HEK293 (cell line): ENCODE results near the gene DPT.

Experiments used
- CTCF ChIA-PET: fragments of 350-600 bp; formaldehyde crosslinking; extraction: SDS; loops from one replicate; lab custom pipeline; 2021; ENCODE audit warnings: antibody characterized with exemption; lab: Yijun Ruan, JAX
- POLR2A ChIA-PET: fragments of 300-600 bp; formaldehyde crosslinking; extraction: SDS; loops from one replicate; lab custom pipeline; 2020; ENCODE audit warnings: antibody characterized with exemption, inconsistent platforms; lab: Yijun Ruan, JAX
- H3K27ac ChIP-seq: fragments of 200-500 bp; sonication (Bioruptor generic); 2 replicates; pipeline ENCODE4 v1.5.1; 2014; ENCODE audit warnings: low read depth, low read length, control low read depth, inconsistent platforms; ENCODE audit errors: extremely low read depth
- H3K36me3 ChIP-seq, 2 experiments: fragments of 200-500 bp in 1 of 2; sonication (Bioruptor generic) in 1 of 2; 1 replicate in 1 of 2; 2 replicates in 1 of 2; pipeline ENCODE4 v1.5.1; 2014 to 2017; ENCODE audit warnings: inconsistent platforms in 2 of 2, low read length in 2 of 2; ENCODE audit not compliant: control insufficient read depth in 2 of 2, insufficient read depth in 1 of 2
- H3K4me1 ChIP-seq: fragments of 200-500 bp; sonication (Bioruptor generic); 2 replicates; pipeline ENCODE4 v1.5.1; 2014; ENCODE audit warnings: mild to moderate bottlenecking, low read length, inconsistent platforms; ENCODE audit not compliant: control insufficient read depth, insufficient read depth
- H3K4me3 ChIP-seq: 2 replicates; pipeline ENCODE4 v1.5.1; 2011; ENCODE audit warnings: low read depth, mild to moderate bottlenecking, control low read depth, low read length, moderate library complexity
- H3K9me3 ChIP-seq: fragments of 200-500 bp; sonication (Bioruptor generic); 2 replicates; pipeline ENCODE4 v1.5.1; 2014; ENCODE audit warnings: low read depth, low read length, inconsistent platforms; ENCODE audit not compliant: control insufficient read depth, insufficient read depth
- MZF1 ChIP-seq: fragments of 450-650 bp; formaldehyde crosslinking; IDR thresholded peaks from 2 replicates; pipeline ENCODE4 v1.5.1; 2017; ENCODE audit warnings: missing biosample characterization, missing genetic modification characterization, borderline replicate concordance
- PRDM1 ChIP-seq: fragments of 450-650 bp; formaldehyde crosslinking; IDR thresholded peaks from 2 replicates; pipeline ENCODE4; 2016; ENCODE audit warnings: missing biosample characterization, missing genetic modification characterization
- SALL2 ChIP-seq: fragments of 450-650 bp; formaldehyde crosslinking; IDR thresholded peaks from 2 replicates; pipeline ENCODE4 v1.5.0; 2017; ENCODE audit warnings: missing biosample characterization, mild to moderate bottlenecking, missing genetic modification characterization, borderline replicate concordance
- TCF7L2 ChIP-seq: IDR thresholded peaks from 2 replicates; pipeline ENCODE4 v1.6.1; 2011; ENCODE audit warnings: low read depth, mild to moderate bottlenecking, inconsistent platforms, low read length, moderate library complexity, borderline replicate concordance
- ZBTB17 ChIP-seq: fragments of 450-650 bp; formaldehyde crosslinking; IDR thresholded peaks from 2 replicates; pipeline ENCODE4 v1.5.1; 2016; ENCODE audit warnings: missing biosample characterization, missing genetic modification characterization
- ZBTB8A ChIP-seq: fragments of 450-650 bp; formaldehyde crosslinking; IDR thresholded peaks from 2 replicates; pipeline ENCODE4 v1.5.1; 2016; ENCODE audit warnings: missing biosample characterization, missing genetic modification characterization
- ZFP3 ChIP-seq: fragments of 450-650 bp; formaldehyde crosslinking; IDR thresholded peaks from 2 replicates; pipeline ENCODE4 v1.5.1; 2016; ENCODE audit warnings: low read depth, missing biosample characterization, missing genetic modification characterization
- ZFP69B ChIP-seq: fragments of 450-650 bp; formaldehyde crosslinking; IDR thresholded peaks from 2 replicates; pipeline ENCODE4 v1.5.1; 2016; ENCODE audit warnings: missing biosample characterization, missing genetic modification characterization
- ZNF157 ChIP-seq: fragments of 450-650 bp; formaldehyde crosslinking; IDR thresholded peaks from 2 replicates; pipeline ENCODE4 v1.5.1; 2016; ENCODE audit warnings: missing biosample characterization, missing genetic modification characterization
- ZNF202 ChIP-seq: fragments of 450-650 bp; formaldehyde crosslinking; IDR thresholded peaks from 2 replicates; pipeline ENCODE4 v1.5.1; 2016; ENCODE audit warnings: missing biosample characterization, missing genetic modification characterization, borderline replicate concordance
- ZNF223 ChIP-seq: fragments of 450-650 bp; formaldehyde crosslinking; IDR thresholded peaks from 2 replicates; pipeline ENCODE4 v1.5.1; 2016; ENCODE audit warnings: missing biosample characterization, missing genetic modification characterization
- ZNF335 ChIP-seq: fragments of 450-650 bp; formaldehyde crosslinking; conservative IDR thresholded peaks from 2 replicates; pipeline ENCODE4 v1.5.1; 2016; ENCODE audit warnings: missing biosample characterization, missing genetic modification characterization
- ZNF366 ChIP-seq: fragments of 450-650 bp; formaldehyde crosslinking; conservative IDR thresholded peaks from 2 replicates; pipeline ENCODE4 v1.5.1; 2016; ENCODE audit warnings: missing biosample characterization, missing genetic modification characterization
- ZNF433 ChIP-seq: fragments of 450-650 bp; formaldehyde crosslinking; IDR thresholded peaks from 2 replicates; pipeline ENCODE4 v1.5.1; 2016; ENCODE audit warnings: missing biosample characterization, missing genetic modification characterization, low read depth
- ZNF449 ChIP-seq: fragments of 450-650 bp; formaldehyde crosslinking; IDR thresholded peaks from 2 replicates; pipeline ENCODE4 v1.5.1; 2017; ENCODE audit warnings: missing biosample characterization, mild to moderate bottlenecking, missing genetic modification characterization, moderate library complexity
- ZNF596 ChIP-seq: fragments of 450-650 bp; IDR thresholded peaks from 2 replicates; pipeline ENCODE4 v1.5.0; 2018; ENCODE audit warnings: missing biosample characterization, mild to moderate bottlenecking, missing genetic modification characterization, moderate library complexity
- ZNF677 ChIP-seq: fragments of 450-650 bp; IDR thresholded peaks from 2 replicates; pipeline ENCODE4 v1.5.0; 2018; ENCODE audit warnings: missing biosample characterization, mild to moderate bottlenecking, missing genetic modification characterization, moderate library complexity
- ZNF701 ChIP-seq: fragments of 450-650 bp; formaldehyde crosslinking; IDR thresholded peaks from 2 replicates; pipeline ENCODE4 v1.5.1; 2016; ENCODE audit warnings: missing biosample characterization, missing genetic modification characterization
- ZNF843 ChIP-seq: fragments of 450-650 bp; formaldehyde crosslinking; IDR thresholded peaks from 2 replicates; pipeline ENCODE4 v1.5.1; 2016; ENCODE audit warnings: missing biosample characterization, missing genetic modification characterization
- ZXDB ChIP-seq: fragments of 450-650 bp; formaldehyde crosslinking; IDR thresholded peaks from 2 replicates; pipeline ENCODE4 v1.5.1; 2016; ENCODE audit warnings: missing biosample characterization, missing genetic modification characterization
- TF ChIP-seq, protein P1 (sequence below): sonication (generic); formaldehyde crosslinking; IDR thresholded peaks from 2 replicates; pipeline ENCODE4 v1.8.1; 2022; ENCODE audit warnings: mild to moderate bottlenecking, moderate library complexity, missing genetic modification reagents

DPT gene

GRCh38 chr1:168725060-168725459 is 3.9 kb downstream of the DPT start:
- Histone ChIP-seq H3K9me3 (no peaks in the 10 kb centered on the region), H3K4me3 (no peak overlapping the region), H3K27ac (no peak overlapping the region), H3K36me3 (no peaks in the 10 kb centered on the region)
- ChIA-PET CTCF (interaction anchor here (0.6 kb wide), 1 partner anchor 77 kb away, joined by 6 read pairs; no protein-coding TSS in a partner anchor), POLR2A (no interaction called here)
- TF ChIP-seq ZNF366 (tag by site-specific recombination) (peak; percentile 66), ZBTB8A (tag by site-specific recombination) (no peak), PRDM1 (tag by site-specific recombination) (peak; percentile 99)
- TF ChIP-seq, all 188 proteins: peak for 2
- no peaks in the 10 kb centered on the region for H3K4me1 ChIP-seq

DNA sequence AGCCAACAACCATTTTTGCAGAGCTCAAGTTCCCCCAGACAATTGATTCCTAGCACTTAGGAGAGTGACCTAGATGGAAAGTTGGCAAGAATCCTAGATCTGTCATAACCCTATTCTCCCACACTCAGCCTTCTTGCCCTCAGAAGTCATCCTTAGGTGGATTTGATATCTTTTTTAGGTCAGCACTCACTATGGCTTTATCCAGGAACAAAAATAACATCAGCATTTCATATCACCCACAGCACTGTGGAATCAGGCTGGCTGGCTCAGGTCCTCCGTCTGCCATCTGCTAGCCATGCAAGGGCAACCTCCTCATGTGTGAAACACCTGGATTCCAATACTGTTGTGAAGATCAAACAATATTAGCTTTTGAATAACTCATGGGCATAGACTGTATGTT is 6.0 kb downstream of the DPT start:
- H3K9me3 ChIP-seq, result no peaks in the 10 kb centered on the region
- H3K36me3 ChIP-seq, result no peaks in the 10 kb centered on the region
- no peaks in the 10 kb centered on the region for H3K4me1 ChIP-seq
- no peak overlapping the region for H3K27ac ChIP-seq
- TF ChIP-seq ZNF223 (no peak), ZFP3 (tag by site-specific recombination) (no peak), ZNF433 (tag by site-specific recombination) (no peak), ZNF202 (no peak), SALL2 (tag by site-specific recombination) (no peak), ZNF596 (tag by site-specific recombination) (no peak), ZNF677 (no peak), ZNF449 (tag by site-specific recombination) (no peak)
- TF ChIP-seq, protein P1, sequence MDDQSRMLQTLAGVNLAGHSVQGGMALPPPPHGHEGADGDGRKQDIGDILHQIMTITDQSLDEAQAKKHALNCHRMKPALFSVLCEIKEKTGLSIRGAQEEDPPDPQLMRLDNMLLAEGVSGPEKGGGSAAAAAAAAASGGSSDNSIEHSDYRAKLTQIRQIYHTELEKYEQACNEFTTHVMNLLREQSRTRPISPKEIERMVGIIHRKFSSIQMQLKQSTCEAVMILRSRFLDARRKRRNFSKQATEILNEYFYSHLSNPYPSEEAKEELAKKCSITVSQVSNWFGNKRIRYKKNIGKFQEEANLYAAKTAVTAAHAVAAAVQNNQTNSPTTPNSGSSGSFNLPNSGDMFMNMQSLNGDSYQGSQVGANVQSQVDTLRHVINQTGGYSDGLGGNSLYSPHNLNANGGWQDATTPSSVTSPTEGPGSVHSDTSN, result no peak
- POLR2A ChIA-PET, result no interaction called here
- CTCF ChIA-PET, result no interaction called here
- no peak overlapping the region for H3K4me3 ChIP-seq

DNA sequence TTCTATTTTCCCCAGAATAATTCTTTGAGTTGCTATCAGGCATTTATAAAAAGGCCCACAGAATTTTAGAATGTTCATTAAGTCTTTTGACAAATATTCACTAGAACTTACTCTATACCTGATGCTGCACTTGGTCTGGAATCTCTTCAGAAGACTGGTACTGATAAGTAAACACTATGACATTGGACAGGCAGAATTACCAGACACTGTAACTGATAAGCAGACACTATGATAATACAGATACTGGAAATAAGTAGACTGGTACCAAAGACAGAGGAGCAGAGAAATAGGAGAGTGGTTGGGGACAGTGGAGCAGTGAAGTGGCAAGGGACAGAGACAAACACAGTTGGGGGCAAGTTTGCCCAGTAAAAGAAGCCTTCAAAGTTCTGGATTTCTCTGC is 8.2 kb downstream of the DPT start:
- no peak overlapping the region for H3K4me3 ChIP-seq
- POLR2A ChIA-PET, result no interaction called here
- no peaks in the 10 kb centered on the region for H3K4me1 ChIP-seq
- CTCF ChIA-PET, result no interaction called here
- H3K27ac ChIP-seq, result no peak overlapping the region
- H3K36me3 ChIP-seq, result no peaks in the 10 kb centered on the region
- H3K9me3 ChIP-seq, result no peaks in the 10 kb centered on the region
- TF ChIP-seq ZNF335 (tag by site-specific recombination), result no peak
- TF ChIP-seq, all 188 proteins: peak for 0

DNA sequence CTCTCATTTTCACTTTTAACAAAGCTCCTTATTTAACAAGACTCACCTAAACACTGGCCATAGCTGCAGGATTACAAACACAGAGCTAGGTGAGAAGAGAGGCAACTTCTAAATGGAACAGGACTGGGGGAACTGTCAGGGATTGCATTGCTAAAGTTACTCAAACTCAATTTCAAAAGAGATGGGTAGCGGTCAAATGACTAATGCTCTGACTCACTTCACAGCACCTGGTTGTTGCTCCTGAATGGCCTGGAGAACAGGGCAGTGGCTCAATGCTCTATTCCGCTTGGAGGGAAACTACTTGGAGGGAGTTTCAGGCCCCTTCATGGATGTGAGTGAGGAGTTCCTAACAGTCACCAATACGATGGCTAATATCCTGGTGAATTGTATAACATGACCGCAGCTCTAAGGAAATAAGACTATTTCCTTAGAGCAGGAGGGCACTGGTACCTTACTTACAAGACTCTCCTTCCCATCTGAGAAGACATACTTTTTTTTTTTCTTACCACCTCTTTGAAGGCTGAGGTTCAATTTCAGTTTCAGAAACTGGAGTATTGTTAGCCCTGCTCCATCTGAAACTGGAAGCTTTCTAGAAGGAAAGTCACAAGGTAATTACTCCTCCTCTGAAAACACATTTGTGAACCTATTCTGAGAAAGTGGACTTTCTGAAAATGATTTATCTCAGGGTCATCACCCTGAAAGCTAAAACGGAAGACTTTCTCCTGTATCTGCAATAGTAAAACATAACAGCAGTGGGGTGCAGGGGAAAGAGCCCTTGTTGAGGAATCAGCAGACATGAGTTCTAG is 9.5 kb downstream of the DPT start:
- ChIA-PET CTCF (interaction anchor here (0.5 to 0.6 kb wide), 2 partner anchors 7 to 832 kb away, joined by 3 read pairs; no protein-coding TSS in a partner anchor), POLR2A (interaction anchor here (0.9 kb wide), 1 partner anchor 10 kb away, joined by 3 read pairs; no protein-coding TSS in a partner anchor)
- no peak overlapping the region for H3K27ac ChIP-seq
- H3K4me3 ChIP-seq, result no peak overlapping the region
- H3K9me3 ChIP-seq, result no peaks in the 10 kb centered on the region
- H3K36me3 ChIP-seq, result no peaks in the 10 kb centered on the region
- no peaks in the 10 kb centered on the region for H3K4me1 ChIP-seq
- TF ChIP-seq ZNF157 (tag by site-specific recombination), result no peak
- TF ChIP-seq TCF7L2, result no peak
- TF ChIP-seq ZNF843 (tag by site-specific recombination), result no peak
- TF ChIP-seq MZF1 (tag by site-specific recombination), result no peak
- TF ChIP-seq ZBTB17, result no peak
- TF ChIP-seq, protein P1, result no peak
- TF ChIP-seq ZXDB (tag by site-specific recombination), result no peak
- no peak for TF ChIP-seq ZNF701 (tag by site-specific recombination)
- no peak for TF ChIP-seq ZFP69B (tag by site-specific recombination)
